B cell (primary cell): ENCODE measurements around the gene IVNS1ABP. TPM values are rescaled to one million over a fixed set of nuclear protein-coding genes. Genes with fewer than 3 reads are reported as not detected.

Source experiments
- ATAC-seq: fragments of 200-7000 bp; cut with Tn5 transposase; one replicate; pipeline ENCODE4 v1.10.0; 2021; ENCODE audit warnings: low read depth, mild to moderate bottlenecking, moderate number of reproducible peaks, moderate library complexity
- CTCF ChIA-PET: fragments of 350-600 bp; sonication (Branson Sonifier 250); formaldehyde crosslinking; loops from one replicate; lab custom pipeline; 2021; ENCODE audit warnings: antibody characterized with exemption, inconsistent platforms; lab: Charles Lee
- POLR2A ChIA-PET: fragments of 350-600 bp; sonication (Branson Sonifier 250); formaldehyde crosslinking; loops from one replicate; lab custom pipeline; 2021; ENCODE audit warnings: antibody characterized with exemption; lab: Charles Lee
- DNase-seq: peaks from one replicate; pipeline ENCODE4 v3.0.0; 2013
- H2AFZ ChIP-seq: 2 replicates; pipeline ENCODE4 v1.6.1; 2012; ENCODE audit warnings: mild to moderate bottlenecking, low read depth, low read length; ENCODE audit not compliant: insufficient read depth, poor library complexity, severe bottlenecking
- H3K27ac ChIP-seq, 2 donors: 1 replicate in 1 of 2; 2 replicates in 1 of 2; pipeline ENCODE4 v1.5.1; 2012 to 2013; ENCODE audit warnings: low read length in 2 of 2, mild to moderate bottlenecking in 2 of 2, moderate library complexity in 1 of 2
- H3K27me3 ChIP-seq, 4 experiments: fragments of 200-600 bp in 1 of 4; sonication (generic) in 1 of 4; replicated peaks in 1 of 4; 1 replicate in 2 of 4; 2 replicates in 2 of 4; pipeline versions ENCODE4 v1.6.1 to v1.7.0; 2013 to 2016; ENCODE audit warnings: low read length in 3 of 4, mild to moderate bottlenecking in 2 of 4, mixed read lengths in 1 of 4, moderate library complexity in 1 of 4; ENCODE audit not compliant: insufficient read depth in 4 of 4, control insufficient read depth in 3 of 4; ENCODE audit errors: control extremely low read depth in 1 of 4
- H3K36me3 ChIP-seq, 2 experiments: replicated peaks in 1 of 2; 1 replicate in 1 of 2; 2 replicates in 1 of 2; pipeline versions ENCODE4 v1.6.1 to v1.7.1; 2013; ENCODE audit warnings: low read length in 1 of 2; ENCODE audit not compliant: insufficient read depth in 2 of 2, control insufficient read depth in 1 of 2; ENCODE audit errors: control extremely low read depth in 1 of 2, extremely low read depth in 1 of 2
- H3K4me1 ChIP-seq, 2 donors: fragments of 200-600 bp in 1 of 2; sonication (generic) in 1 of 2; 1 replicate in 1 of 2; 2 replicates in 1 of 2; pipeline versions ENCODE4 v1.5.1 to v1.6.1; 2013 to 2017; ENCODE audit warnings: low read length in 2 of 2; ENCODE audit not compliant: control insufficient read depth in 2 of 2, insufficient read depth in 2 of 2
- H3K4me2 ChIP-seq: replicated peaks from 2 replicates; pipeline ENCODE3; 2012; ENCODE audit warnings: mild to moderate bottlenecking, low read depth, low read length; ENCODE audit not compliant: poor library complexity, severe bottlenecking
- H3K4me3 ChIP-seq, 5 experiments: fragments of 200-600 bp in 1 of 5; sonication (generic) in 1 of 5; 1 replicate in 3 of 5; 2 replicates in 2 of 5; pipeline versions ENCODE4 v1.5.1 to v1.7.0; 2011 to 2016; ENCODE audit warnings: low read length in 4 of 5, mild to moderate bottlenecking in 4 of 5, low read depth in 2 of 5, control low read depth in 1 of 5, moderate library complexity in 1 of 5; ENCODE audit not compliant: insufficient read depth in 1 of 5; ENCODE audit errors: control extremely low read depth in 1 of 5, extremely low read depth in 1 of 5
- H3K79me2 ChIP-seq: fragments of 200-600 bp; sonication (generic); one replicate; pipeline ENCODE4 v1.6.0; 2016; ENCODE audit warnings: low read length; ENCODE audit not compliant: control insufficient read depth, insufficient read depth
- H3K9ac ChIP-seq: fragments of 200-600 bp; sonication (generic); 2 replicates; pipeline ENCODE4 v1.6.1; 2017; ENCODE audit warnings: mild to moderate bottlenecking, low read length, moderate library complexity
- H3K9me3 ChIP-seq, 3 donors: one replicate each; pipeline versions ENCODE4 v1.6.1 to v1.7.1; 2013; ENCODE audit warnings: low read length in 2 of 3; ENCODE audit not compliant: control insufficient read depth in 2 of 3, insufficient read depth in 1 of 3; ENCODE audit errors: control extremely low read depth in 1 of 3
- H4K20me1 ChIP-seq: 2 replicates; pipeline ENCODE4 v1.6.0; 2012; ENCODE audit warnings: mild to moderate bottlenecking, low read length; ENCODE audit not compliant: insufficient read depth, control insufficient read depth, poor library complexity, severe bottlenecking
- H3K27ac Mint-ChIP-seq: one replicate; pipeline ENCODE4 v1.8.0; 2021; ENCODE audit warnings: mixed read lengths
- H3K27me3 Mint-ChIP-seq: one replicate; pipeline ENCODE4 v1.8.0; 2021; ENCODE audit warnings: mixed read lengths
- H3K4me1 Mint-ChIP-seq: one replicate; pipeline ENCODE4 v1.8.0; 2021; ENCODE audit warnings: mixed read lengths
- H3K4me3 Mint-ChIP-seq: one replicate; pipeline ENCODE4 v1.8.0; 2021; ENCODE audit warnings: mixed read lengths
- H3K9me3 Mint-ChIP-seq: one replicate; pipeline ENCODE4 v1.8.0; 2022; ENCODE audit warnings: mixed read lengths; ENCODE audit not compliant: insufficient read depth
- EZH2 ChIP-seq: IDR thresholded peaks from 2 replicates; pipeline ENCODE4 v1.6.1; 2012; ENCODE audit warnings: borderline replicate concordance, low read depth, mild to moderate bottlenecking, moderate library complexity, low read length; ENCODE audit not compliant: insufficient read depth, poor library complexity, severe bottlenecking
- WGBS: methylation state at CpG from one replicate; pipeline ENCODE4 v1.1.5; 2013; ENCODE audit warnings: missing lambda C conversion rate; ENCODE audit not compliant: insufficient coverage; 5-methylcytosine and 5-hydroxymethylcytosine counted together
- intact Hi-C: fragments of 100-400 bp; cut with micrococcal nuclease; formaldehyde crosslinking; loops from one replicate; pipeline ENCODE4 v1.10.0; 2022
- polyA plus RNA-seq: library from polyadenylated mRNA; depleted of rRNA; stranded (reverse); fragments of >200 nt; gene quantifications from 2 replicates; pipeline ENCODE4 v1.2.3, GENCODE V29; 2012
- total RNA-seq, 2 donors: library from RNA; stranded (reverse); fragments of 120-200 nt in 1 of 2; gene quantifications; 1 replicate in 1 of 2; 2 replicates in 1 of 2; pipeline versions ENCODE4 v1.2.3 to v1.2.4, GENCODE V29; 2013 to 2022
- TF ChIP-seq, protein P1 (sequence below): fragments of 200-600 bp; IDR thresholded peaks from one replicate; pipeline ENCODE4 v1.8.0; 2022; ENCODE audit warnings: antibody characterized with exemption, mild to moderate bottlenecking

IVNS1ABP gene
- total and polyA plus RNA-seq, 2 donors (not counting 1 experiment from before 2014, with no cell fraction given) = 42.9 to 87.0 TPM

GRCh38 chr1:185281245-185281644 lies 35.8 kb downstream of the IVNS1ABP start:
- intact Hi-C loops = no loop called here
- ChIA-PET POLR2A (no interaction called here), CTCF (interaction anchor here (1.1 kb wide), 1 partner anchor 400 kb away, joined by 4 read pairs; no protein-coding TSS in a partner anchor)
- no peak overlapping the region for H3K4me3 ChIP-seq
- TF ChIP-seq, protein P1, sequence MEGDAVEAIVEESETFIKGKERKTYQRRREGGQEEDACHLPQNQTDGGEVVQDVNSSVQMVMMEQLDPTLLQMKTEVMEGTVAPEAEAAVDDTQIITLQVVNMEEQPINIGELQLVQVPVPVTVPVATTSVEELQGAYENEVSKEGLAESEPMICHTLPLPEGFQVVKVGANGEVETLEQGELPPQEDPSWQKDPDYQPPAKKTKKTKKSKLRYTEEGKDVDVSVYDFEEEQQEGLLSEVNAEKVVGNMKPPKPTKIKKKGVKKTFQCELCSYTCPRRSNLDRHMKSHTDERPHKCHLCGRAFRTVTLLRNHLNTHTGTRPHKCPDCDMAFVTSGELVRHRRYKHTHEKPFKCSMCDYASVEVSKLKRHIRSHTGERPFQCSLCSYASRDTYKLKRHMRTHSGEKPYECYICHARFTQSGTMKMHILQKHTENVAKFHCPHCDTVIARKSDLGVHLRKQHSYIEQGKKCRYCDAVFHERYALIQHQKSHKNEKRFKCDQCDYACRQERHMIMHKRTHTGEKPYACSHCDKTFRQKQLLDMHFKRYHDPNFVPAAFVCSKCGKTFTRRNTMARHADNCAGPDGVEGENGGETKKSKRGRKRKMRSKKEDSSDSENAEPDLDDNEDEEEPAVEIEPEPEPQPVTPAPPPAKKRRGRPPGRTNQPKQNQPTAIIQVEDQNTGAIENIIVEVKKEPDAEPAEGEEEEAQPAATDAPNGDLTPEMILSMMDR = no peak
- TF ChIP-seq EZH2 = no peak
- H2AFZ ChIP-seq = no peak overlapping the region
- no peaks in the 10 kb centered on the region for H3K79me2 ChIP-seq
- H4K20me1 ChIP-seq = no peaks in the 10 kb centered on the region
- WGBS = 100% methylated on average over 1 of the region's 3 CpGs
- H3K4me1 Mint-ChIP-seq = peaks cover 3% of the 10 kb centered on the region
- no peak overlapping the region for H3K27ac ChIP-seq
- no peaks in the 10 kb centered on the region for H3K27me3 Mint-ChIP-seq
- no peak for ATAC-seq
- no peaks in the 10 kb centered on the region for H3K4me1 ChIP-seq
- no peak overlapping the region for H3K4me2 ChIP-seq
- no peak overlapping the region for H3K9ac ChIP-seq
- no peak overlapping the region for H3K27ac Mint-ChIP-seq
- no peaks in the 10 kb centered on the region for H3K9me3 ChIP-seq
- no peaks in the 10 kb centered on the region for H3K9me3 Mint-ChIP-seq
- no peak overlapping the region for H3K4me3 Mint-ChIP-seq
- H3K36me3 ChIP-seq = peaks cover 0 to 1% of the 10 kb centered on the region in 2 experiments
- DNase-seq = no peak
- H3K27me3 ChIP-seq = no peaks in the 10 kb centered on the region

- no peaks in the 10 kb centered on the region for H4K20me1 ChIP-seq
- no peak overlapping the region for H3K27ac Mint-ChIP-seq
- H3K27me3 Mint-ChIP-seq = no peaks in the 10 kb centered on the region
- POLR2A ChIA-PET = no interaction called here
- no peak overlapping the region for H3K4me3 Mint-ChIP-seq
- H3K4me2 ChIP-seq = no peak overlapping the region
- H3K27ac ChIP-seq = no peak overlapping the region
- H3K4me1 ChIP-seq = no peaks in the 10 kb centered on the region
- no peak for ATAC-seq
- no peak overlapping the region for H2AFZ ChIP-seq
- TF ChIP-seq, protein P1 = no peak
- TF ChIP-seq EZH2 = no peak
- CTCF ChIA-PET = interaction anchor here (1.1 kb wide), 1 partner anchor 400 kb away, joined by 4 read pairs; no protein-coding TSS in a partner anchor
- H3K9ac ChIP-seq = no peak overlapping the region
- H3K27me3 ChIP-seq = no peaks in the 10 kb centered on the region
- no peaks in the 10 kb centered on the region for H3K9me3 Mint-ChIP-seq
- peaks cover 0 to 1% of the 10 kb centered on the region in 2 experiments for H3K36me3 ChIP-seq
- DNase-seq = no peak
- H3K4me3 ChIP-seq = no peak overlapping the region
- H3K79me2 ChIP-seq = no peaks in the 10 kb centered on the region
- H3K4me1 Mint-ChIP-seq = peaks cover 3% of the 10 kb centered on the region
- no peaks in the 10 kb centered on the region for H3K9me3 ChIP-seq
- intact Hi-C loops = no loop called here
- WGBS = 100% methylated on average over 2 of the region's 2 CpGs
These were observed 36.5 kb downstream of the IVNS1ABP start for GRCh38 chr1:185280589-185280988.
